ENCODE results near the gene UQCR11.

UQCR11 gene

GRCh38 chr19:1613808-1614570 is 8.7 kb upstream of the UQCR11 start:
- FAIRE-seq, result no peak

- no peak for FAIRE-seq
These were observed 7.9 kb upstream of the UQCR11 start for GRCh38 chr19:1613146-1613545.

- FAIRE-seq, result no peak
These were observed 7.1 kb upstream of the UQCR11 start for GRCh38 chr19:1612114-1613086.

- FAIRE-seq, result no peak
These were observed 6.1 kb upstream of the UQCR11 start for GRCh38 chr19:1611353-1611752.

GRCh38 chr19:1610579-1610978 is 5.3 kb upstream of the UQCR11 start:
- no peak for FAIRE-seq

- no peak for FAIRE-seq
These were observed 4.6 kb upstream of the UQCR11 start for GRCh38 chr19:1609680-1610474.

- FAIRE-seq, result no peak
These were observed 3.8 kb upstream of the UQCR11 start for GRCh38 chr19:1609103-1609396.

- FAIRE-seq, result no peak
These were observed 3.3 kb upstream of the UQCR11 start for GRCh38 chr19:1608359-1609102.

- no peak for FAIRE-seq
These were observed 933 bp upstream of the UQCR11 start for GRCh38 chr19:1606138-1606651.

- FAIRE-seq, result no peak
These were observed 3.1 kb downstream of the UQCR11 start for GRCh38 chr19:1602091-1602707.

- no peak for FAIRE-seq
These were observed 3.6 kb downstream of the UQCR11 start for GRCh38 chr19:1601613-1602064.

GRCh38 chr19:1599460-1599846 is 5.8 kb downstream of the UQCR11 start:
- no peak for FAIRE-seq

GRCh38 chr19:1598777-1599459 is 6.3 kb downstream of the UQCR11 start:
- FAIRE-seq, result no peak

- FAIRE-seq, result no peak
These were observed 11.8 kb downstream of the UQCR11 start for GRCh38 chr19:1593501-1593772.

- FAIRE-seq, result no peak
These were observed 12.3 kb downstream of the UQCR11 start, which contains the start of gene MBD3 for GRCh38 chr19:1592755-1593500. TSS of gene MBD3 (minus strand) at chr19:1592865. CDS start at chr19:1592631, 234 bp downstream.

GRCh38 chr19:1592024-1592754 is 13.1 kb downstream of the UQCR11 start:
- FAIRE-seq, result no peak

GRCh38 chr19:1591421-1592023 is 13.7 kb downstream of the UQCR11 start:
- FAIRE-seq, result no peak

GRCh38 chr19:1590641-1591397 is 14.4 kb downstream of the UQCR11 start:
- FAIRE-seq, result no peak

GRCh38 chr19:1587872-1588271 is 17.4 kb downstream of the UQCR11 start:
- FAIRE-seq, result no peak
